ENCODE measurements around the gene N4BP3. TPM values are rescaled to one million over a fixed set of nuclear protein-coding genes. Genes with fewer than 3 reads are reported as not detected.
"Not testable (repeated sequence)": the region's sequence is repeated elsewhere in the genome, so short reads cannot be mapped to it uniquely, and the experiment has no call there.

N4BP3 gene, protein sequence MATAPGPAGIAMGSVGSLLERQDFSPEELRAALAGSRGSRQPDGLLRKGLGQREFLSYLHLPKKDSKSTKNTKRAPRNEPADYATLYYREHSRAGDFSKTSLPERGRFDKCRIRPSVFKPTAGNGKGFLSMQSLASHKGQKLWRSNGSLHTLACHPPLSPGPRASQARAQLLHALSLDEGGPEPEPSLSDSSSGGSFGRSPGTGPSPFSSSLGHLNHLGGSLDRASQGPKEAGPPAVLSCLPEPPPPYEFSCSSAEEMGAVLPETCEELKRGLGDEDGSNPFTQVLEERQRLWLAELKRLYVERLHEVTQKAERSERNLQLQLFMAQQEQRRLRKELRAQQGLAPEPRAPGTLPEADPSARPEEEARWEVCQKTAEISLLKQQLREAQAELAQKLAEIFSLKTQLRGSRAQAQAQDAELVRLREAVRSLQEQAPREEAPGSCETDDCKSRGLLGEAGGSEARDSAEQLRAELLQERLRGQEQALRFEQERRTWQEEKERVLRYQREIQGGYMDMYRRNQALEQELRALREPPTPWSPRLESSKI
- total RNA-seq = 1 to 10 TPM in 1 of 2 donors, under 1 TPM in 1; 0.80 to 5.7 TPM

DNA sequence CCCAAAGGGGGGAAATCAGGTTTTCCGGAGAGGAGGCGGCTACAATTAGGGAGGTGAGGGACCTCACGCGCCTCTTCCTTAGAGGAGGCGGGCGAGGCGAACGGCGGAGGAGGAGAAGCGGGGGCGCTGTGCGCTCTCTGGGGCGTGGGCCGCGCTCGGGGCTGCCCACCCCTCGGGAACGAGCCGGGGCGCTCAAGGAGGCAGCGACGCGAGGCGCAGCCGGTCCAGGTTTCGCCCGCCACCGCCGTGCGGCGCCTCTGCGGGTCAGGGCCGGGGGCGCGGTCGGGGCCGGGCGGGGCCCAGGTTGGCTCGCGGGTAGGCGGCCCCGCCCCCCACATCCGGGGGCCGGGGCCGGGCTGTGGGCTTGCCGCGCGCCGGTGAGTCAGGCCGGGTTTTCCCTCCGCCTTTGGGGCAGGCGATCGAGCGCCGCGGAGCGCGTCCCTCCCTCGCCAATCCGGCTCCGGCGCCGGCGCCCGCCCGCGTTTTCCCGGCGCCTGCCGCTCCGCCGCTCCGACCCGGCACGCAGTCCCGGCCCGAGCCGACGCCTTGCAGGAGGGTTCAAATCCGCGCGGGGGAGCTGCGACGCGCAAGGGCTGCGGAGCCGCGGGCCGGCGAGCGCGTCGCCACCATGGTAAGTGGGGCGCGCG, at the start of gene N4BP3:
N4BP3 (plus strand) TSS at position 392 of the 647 bp plus-strand sequence. CDS start 6,052 bp downstream, outside the sequence.
- no peaks in the 10 kb centered on the region for H3K9me3 Mint-ChIP-seq
- DNase-seq (ENCODE audit: low spot score in 2 of 2) (peak; percentile 85 to 91), ATAC-seq (peak; percentile 91 to 93)
- H3K36me3 Mint-ChIP-seq = peaks cover 0 to 4% of the 10 kb centered on the region in 2 donors
- peak within 1 kb of the TSS; percentile 64 to 73 for H3K27ac Mint-ChIP-seq

DNA sequence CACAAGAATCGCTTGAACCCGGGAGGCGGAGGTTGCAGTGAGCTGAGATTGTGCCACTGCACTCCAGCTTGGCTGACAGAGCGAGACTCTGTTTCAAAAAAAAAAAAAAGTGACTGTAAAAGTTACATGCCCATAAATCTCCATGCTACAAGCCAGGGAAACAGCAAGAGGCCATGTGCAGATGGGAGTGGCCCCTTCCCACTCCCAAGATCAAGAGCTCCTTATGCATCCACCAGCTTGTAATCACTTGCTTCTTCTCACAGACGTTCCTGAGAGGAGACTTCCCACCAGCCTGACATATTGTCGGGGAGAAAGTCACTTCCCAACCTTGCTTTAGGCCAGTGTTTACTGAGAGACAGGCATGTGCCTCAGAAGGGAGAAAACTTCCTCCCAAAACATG, 45.6 kb upstream of the N4BP3 start:
- DNase-seq (ENCODE audit: low spot score in 2 of 2) (no peak), ATAC-seq (no peak)
- Mint-ChIP-seq H3K9me3 (no peaks in the 10 kb centered on the region), H3K27ac (no peak overlapping the region), H3K36me3 (no peaks in the 10 kb centered on the region)

DNA sequence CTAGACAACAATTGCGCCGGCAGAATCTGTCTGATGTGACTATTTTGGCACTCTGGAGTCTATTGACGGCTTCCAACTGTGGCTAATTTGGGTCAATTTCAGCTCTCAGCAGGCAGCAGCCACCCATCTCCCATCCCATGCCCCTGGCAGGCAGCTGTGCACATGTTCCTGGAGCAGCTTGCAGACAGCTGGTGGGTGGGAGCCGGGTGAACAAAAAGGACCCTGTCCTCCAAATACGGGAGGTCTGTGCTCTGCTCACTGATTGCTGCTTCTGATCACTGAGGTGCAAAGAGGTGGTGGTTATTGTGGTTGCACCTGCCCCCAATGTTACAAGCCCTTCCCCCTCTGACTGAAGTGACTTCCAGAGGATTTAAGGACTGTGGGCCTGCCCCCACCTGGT, 45.0 kb upstream of the N4BP3 start:
- no peaks in the 10 kb centered on the region for H3K36me3 Mint-ChIP-seq
- ATAC-seq (no peak), DNase-seq (ENCODE audit: low spot score in 2 of 2) (no peak)
- H3K27ac Mint-ChIP-seq = no peak overlapping the region
- no peaks in the 10 kb centered on the region for H3K9me3 Mint-ChIP-seq

DNA sequence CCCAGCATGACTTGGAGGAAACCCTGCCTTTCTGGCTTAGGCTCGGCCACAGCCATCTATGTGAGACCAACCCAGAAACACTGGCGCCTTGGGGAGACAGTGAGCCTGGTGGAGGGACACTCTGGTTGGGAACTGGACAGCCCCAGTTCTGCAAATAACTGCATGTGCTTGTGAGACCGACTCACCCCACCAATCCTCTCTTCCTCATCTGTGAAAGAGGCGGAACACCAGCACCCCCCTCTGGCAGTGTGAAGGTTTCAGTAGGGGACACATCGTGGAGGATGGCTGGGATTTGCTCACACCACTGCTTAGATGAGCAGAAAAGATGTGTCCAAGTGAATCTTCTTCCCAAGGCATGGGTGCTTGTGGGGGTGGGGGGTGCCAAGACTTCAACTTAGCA, 43.4 kb upstream of the N4BP3 start:
- peak; percentile 44 to 71 for ATAC-seq
- Mint-ChIP-seq H3K27ac (no peak overlapping the region), H3K9me3 (no peaks in the 10 kb centered on the region), H3K36me3 (no peaks in the 10 kb centered on the region)
- peak in 1 of 2 donors; percentile 29 for DNase-seq (ENCODE audit: low spot score in 2 of 2)

DNA sequence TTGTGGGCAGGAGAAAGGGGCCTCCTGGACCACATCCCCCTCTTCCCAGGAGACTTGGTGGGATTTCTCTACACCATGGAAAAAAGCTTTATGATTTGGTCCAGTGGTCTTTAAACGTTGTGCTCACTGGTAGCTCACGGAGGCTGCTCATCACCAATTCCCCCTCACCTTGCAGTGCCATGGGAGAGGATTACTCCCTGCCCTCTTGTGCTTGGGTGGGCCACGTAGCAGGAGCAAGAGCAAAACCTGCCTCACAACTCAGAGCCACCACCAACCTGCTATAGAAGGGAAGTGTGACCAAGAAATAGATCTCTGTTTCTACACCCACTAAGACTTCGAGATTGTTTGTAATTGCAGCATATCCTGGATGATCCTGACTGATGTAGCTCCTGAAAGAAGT, 42.2 kb upstream of the N4BP3 start:
- Mint-ChIP-seq H3K36me3 (no peaks in the 10 kb centered on the region), H3K9me3 (no peaks in the 10 kb centered on the region), H3K27ac (no peak overlapping the region)
- ATAC-seq (no peak), DNase-seq (ENCODE audit: low spot score in 2 of 2) (no peak)

DNA sequence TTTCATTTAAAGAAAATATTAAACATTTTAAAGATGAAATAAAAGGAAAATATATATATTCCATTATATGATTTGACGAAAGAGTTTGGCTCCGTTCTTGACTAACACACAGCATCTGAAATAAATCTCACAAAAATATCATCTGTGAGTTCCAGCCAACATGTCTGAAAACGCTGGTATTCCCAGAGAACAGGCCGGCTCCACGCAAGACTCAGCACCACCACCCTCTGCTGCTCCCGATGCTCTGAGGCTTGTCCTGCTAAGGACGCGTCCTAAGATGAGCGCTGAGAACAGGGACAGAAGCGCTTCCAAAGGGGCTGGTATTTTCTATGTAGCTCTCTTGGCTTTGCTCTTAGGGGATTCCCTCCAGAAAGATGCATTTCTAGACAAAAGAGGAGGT, 40.6 kb upstream of the N4BP3 start:
- no peak for DNase-seq (ENCODE audit: low spot score in 2 of 2)

DNA sequence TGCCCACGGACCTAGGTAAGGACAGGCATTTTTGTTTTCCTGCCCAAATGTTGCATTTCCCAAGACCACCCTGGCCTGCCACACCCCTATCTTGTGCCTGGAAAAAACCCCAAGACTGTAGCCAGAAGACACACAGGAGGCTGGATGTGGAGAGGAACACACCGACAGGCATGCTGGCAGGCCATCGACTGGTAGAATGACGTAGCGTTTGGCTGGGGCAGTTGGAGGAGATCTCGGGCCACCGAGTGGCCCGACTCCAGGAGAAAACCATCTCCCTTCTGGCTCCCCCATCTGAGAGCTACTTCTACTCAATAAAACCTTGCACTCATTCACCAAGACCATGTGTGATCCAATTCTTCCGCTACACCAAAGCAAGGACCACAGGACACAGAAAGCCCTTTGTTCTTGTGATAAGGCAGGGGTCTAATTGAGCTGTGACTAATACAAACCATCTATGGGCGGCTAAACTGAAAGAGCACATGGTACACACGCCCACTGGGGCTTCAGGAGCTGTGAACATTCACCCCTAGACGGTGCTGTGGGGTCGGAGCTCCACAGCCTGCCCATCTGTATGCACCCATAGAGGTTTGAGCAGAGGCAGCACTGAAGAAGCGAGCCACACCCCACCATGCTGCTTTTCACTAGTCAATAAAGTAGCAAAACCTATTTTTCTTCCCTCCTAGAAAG, 38.9 kb upstream of the N4BP3 start:
- Mint-ChIP-seq H3K27ac (no peak overlapping the region), H3K36me3 (no peaks in the 10 kb centered on the region), H3K9me3 (no peaks in the 10 kb centered on the region)
- ATAC-seq = no peak
- DNase-seq (ENCODE audit: low spot score in 2 of 2) = no peak

More for the DNA sequence above, 40.6 kb upstream of the N4BP3 start:
- no peaks in the 10 kb centered on the region for H3K9me3 Mint-ChIP-seq
- H3K36me3 Mint-ChIP-seq = no peaks in the 10 kb centered on the region
- no peak for ATAC-seq
- no peak overlapping the region for H3K27ac Mint-ChIP-seq

DNA sequence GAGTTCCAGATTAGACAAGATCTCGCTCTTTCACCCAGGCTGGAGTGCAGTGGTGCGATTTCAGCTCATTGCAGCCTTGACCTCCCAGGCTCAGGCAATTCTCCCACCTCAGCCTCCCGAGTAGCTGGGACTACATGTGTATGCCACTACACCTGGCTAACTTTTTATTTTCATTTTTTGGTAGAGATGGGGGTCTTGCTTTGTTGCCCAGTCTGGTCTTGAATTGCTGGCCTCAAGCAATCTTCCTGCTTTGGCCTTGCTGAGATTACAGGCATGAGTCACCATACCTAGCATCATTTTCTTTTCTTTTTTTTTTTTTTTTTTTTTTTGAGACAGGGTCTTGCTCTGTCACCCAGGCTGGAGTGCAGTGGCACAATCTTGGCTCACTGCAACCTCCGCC, 36.4 kb upstream of the N4BP3 start:
- not testable (repeated sequence) for H3K27ac Mint-ChIP-seq; H3K36me3 Mint-ChIP-seq; H3K9me3 Mint-ChIP-seq; ATAC-seq; DNase-seq (ENCODE audit: low spot score in 2 of 2)

DNA sequence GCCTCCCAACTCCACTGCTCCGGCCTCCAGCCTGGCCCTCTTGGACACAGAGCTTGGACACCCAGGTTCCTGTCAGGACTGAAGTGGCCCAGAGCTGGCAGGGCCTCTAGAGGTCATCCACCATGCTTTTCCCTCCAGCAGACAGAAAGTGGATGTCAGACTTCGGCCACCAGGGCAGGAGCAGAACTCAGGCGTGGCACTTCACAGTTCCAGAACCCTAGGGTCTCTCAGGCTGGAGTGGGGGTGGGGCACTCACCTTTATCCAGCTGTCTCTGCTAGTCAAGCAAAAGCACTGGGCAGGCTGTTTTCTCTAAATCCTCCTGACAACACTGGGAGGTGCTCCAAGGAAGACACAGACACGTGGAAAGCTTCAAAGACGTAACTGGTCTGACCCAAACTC, 35.6 kb upstream of the N4BP3 start:
- Mint-ChIP-seq H3K36me3 (no peaks in the 10 kb centered on the region), H3K9me3 (no peaks in the 10 kb centered on the region), H3K27ac (no peak overlapping the region)
- ATAC-seq (no peak), DNase-seq (ENCODE audit: low spot score in 2 of 2) (no peak)

DNA sequence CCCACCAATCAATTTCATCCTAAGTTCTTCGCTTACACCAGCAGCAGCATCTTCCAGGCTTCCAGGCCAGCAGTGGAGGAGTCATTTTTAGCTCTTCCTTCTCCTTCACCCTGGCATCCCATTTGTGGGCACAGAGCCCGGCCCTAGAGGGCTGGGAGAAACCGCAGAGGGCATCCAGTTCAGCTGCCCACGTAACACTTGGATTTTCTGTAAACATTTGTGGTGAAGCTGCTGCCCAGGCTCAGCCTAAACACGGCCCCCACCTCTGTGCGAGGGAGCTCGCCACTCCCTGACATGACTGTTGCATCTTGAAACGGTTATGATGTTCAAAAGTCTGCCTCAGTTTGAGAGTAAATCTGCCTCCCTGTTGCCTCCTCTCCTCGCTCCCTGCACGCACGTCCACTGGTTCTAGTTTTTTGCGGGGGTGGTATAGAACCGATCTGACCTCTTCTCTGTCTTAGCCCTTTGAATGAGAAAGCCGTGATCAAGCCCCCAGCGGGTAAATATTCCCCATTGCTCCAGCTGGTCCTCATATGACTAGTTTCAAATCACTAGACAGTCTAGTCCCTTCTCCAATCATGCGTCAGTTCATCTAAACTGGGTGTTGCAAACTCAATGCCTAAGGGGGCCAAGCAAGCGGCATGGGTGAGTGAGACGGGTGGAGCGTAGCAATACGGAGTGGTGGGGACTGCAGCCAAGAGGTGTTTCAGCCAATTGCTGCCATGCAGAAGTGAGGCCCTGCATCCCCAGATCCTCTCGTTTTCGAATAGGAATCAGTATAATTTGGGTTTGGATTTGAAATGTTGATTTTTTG, 34.9 kb upstream of the N4BP3 start:
- Mint-ChIP-seq H3K9me3 (no peaks in the 10 kb centered on the region), H3K36me3 (no peaks in the 10 kb centered on the region), H3K27ac (no peak overlapping the region)
- no peak for ATAC-seq
- DNase-seq (ENCODE audit: low spot score in 2 of 2) = no peak

DNA sequence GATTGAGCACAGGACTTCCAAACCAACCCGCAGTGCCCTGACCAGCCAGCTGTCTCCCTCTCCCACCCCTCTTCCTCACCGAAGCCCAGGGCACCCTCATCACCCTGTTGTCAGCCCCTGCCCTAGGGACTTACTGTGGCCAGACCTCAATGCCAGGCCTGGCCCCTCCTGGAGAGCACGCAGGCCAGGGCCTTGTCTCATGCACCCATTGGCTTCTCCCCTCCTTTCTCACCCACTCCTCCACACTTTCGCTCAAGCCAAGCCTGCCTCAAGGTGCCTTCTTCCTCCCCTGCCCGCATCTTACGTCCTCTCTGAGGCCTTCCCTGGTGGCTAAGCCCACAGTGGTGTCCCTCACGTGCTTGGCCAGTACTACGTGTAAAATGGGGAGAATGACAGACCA, 33.3 kb upstream of the N4BP3 start:
- Mint-ChIP-seq H3K36me3 (no peaks in the 10 kb centered on the region), H3K27ac (no peak overlapping the region), H3K9me3 (no peaks in the 10 kb centered on the region)
- no peak for ATAC-seq
- no peak for DNase-seq (ENCODE audit: low spot score in 2 of 2)

DNA sequence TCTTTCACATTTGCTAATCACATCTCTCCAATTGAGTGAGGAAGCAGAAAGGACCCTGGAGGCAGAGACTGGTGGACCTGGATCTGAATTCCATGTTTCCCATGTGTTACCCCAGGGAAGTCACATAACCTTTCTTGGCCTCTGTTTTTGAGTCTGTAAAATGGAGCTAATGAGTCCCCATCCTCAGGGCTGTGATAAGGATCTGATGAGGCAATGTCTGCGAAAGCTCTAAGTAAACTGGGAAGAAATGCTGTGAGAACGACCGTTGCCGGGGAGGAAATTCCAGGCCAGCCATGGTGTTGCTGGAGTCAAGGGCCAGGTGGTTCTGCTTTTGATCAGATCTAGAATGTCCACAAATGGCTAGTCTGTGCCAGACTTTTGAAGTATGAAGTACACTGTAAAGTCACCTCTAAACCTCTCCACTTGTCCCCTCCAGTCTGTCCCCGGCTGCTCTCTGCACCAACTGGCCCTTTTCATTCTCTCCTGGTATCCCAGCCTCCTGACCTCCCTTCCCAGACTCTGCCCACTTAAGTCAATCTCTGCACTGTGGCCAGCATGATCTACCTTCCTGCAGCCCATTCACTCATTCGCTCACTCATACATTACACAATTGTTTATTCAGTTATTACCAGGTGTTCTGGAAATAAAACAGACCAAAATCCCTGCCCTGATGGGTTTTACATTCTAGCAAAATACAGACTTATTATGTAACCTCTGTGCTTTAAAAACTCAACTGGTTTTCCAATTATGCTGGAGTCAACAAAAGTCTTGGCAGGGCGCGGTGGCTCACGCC, 32.5 kb upstream of the N4BP3 start:
- DNase-seq (ENCODE audit: low spot score in 2 of 2) (no peak), ATAC-seq (no peak)
- no peaks in the 10 kb centered on the region for H3K36me3 Mint-ChIP-seq
- H3K9me3 Mint-ChIP-seq = no peaks in the 10 kb centered on the region
- no peak overlapping the region for H3K27ac Mint-ChIP-seq

DNA sequence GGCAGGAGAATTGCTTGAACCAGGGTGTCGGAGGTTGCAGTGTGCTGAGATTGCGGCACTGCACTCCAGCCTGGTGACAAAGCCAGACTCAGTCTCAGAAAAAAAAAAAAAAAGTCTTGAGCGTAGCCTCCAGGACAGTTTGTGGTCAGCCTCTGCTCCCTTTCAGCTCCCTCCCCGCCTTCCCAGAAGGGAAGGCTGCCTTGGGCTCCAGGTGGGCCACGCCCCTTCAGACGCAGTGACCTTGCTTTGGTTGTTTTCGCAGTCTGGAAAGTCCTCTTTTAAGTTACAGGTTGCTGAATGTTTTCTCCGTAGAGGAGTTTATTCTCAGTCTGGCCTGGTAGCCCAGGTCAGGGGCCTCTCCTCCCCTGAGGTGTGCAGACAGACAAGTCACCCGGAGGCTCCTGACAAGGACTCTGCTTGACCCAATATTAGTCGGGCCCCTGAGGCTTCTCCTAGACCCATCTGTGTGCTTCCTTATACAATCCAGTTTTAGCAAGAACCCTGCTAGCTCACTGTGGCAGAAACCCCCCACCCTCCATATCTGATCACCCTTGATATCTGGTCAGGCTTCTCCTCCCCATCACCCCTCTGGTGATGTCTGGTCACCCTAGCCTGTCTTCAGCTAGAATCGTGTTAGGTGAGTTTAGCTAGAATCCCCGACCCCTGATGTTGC, 31.6 kb upstream of the N4BP3 start:
- no peaks in the 10 kb centered on the region for H3K36me3 Mint-ChIP-seq

DNA sequence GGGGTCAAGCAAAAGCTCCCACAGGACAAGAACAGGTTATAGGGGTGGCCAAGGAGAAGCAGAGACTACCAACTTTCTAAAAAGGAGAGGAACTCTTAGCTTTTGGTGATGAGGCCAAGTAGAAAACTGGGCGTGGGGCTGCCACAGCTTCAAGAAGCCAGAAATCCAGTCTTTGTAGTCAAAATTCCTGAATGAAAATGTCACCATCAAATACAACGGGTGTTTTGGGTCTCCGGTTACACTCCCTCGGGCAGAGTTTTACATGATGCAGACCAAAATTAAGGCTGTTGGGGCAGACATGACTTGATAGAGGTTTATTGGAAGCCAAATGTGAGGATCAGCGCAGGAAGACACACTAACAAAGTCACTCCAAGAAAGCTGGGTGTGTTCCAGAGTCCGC, 29.4 kb upstream of the N4BP3 start:
- no peak for DNase-seq (ENCODE audit: low spot score in 2 of 2)
- Mint-ChIP-seq H3K9me3 (no peaks in the 10 kb centered on the region), H3K27ac (no peak overlapping the region), H3K36me3 (no peaks in the 10 kb centered on the region)
- no peak for ATAC-seq

More for the DNA sequence above, 31.6 kb upstream of the N4BP3 start:
- DNase-seq (ENCODE audit: low spot score in 2 of 2) = no peak
- no peaks in the 10 kb centered on the region for H3K9me3 Mint-ChIP-seq
- no peak overlapping the region for H3K27ac Mint-ChIP-seq
- ATAC-seq = no peak

DNA sequence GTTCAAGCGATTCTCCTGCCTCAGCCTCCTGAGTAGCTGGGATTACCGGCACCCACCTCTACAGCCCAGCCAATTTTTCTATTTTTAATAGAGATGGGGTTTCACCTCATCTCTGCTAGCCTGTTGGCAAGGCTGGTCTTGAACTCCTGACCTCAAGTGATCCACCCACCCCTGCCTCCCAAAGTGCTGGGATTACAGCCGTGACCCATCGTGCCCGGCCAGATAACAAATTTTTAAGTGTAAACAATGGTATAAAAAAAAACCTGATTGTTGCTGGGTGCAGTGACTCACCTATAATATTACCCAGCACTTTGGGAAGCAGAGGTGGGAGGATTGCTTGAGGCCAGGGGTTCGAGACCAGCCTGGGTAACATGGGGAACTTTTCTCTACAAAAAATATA, 28.0 kb upstream of the N4BP3 start:
- Mint-ChIP-seq H3K36me3 (no peaks in the 10 kb centered on the region), H3K9me3 (no peaks in the 10 kb centered on the region), H3K27ac (no peak overlapping the region)
- DNase-seq (ENCODE audit: low spot score in 2 of 2) (no peak), ATAC-seq (no peak)

Data from activated naive CD4-positive, alpha-beta T cell treated with anti-CD3 and anti-CD28 coated beads, Interleukin-2, amount 50 U/mL, for 72 hours (primary cell).